ENCODE results near the gene CEP85L.
A peak's percentile ranks its signal among the peaks of the same experiment; 100 is the strongest.

Gene CEP85L

DNA sequence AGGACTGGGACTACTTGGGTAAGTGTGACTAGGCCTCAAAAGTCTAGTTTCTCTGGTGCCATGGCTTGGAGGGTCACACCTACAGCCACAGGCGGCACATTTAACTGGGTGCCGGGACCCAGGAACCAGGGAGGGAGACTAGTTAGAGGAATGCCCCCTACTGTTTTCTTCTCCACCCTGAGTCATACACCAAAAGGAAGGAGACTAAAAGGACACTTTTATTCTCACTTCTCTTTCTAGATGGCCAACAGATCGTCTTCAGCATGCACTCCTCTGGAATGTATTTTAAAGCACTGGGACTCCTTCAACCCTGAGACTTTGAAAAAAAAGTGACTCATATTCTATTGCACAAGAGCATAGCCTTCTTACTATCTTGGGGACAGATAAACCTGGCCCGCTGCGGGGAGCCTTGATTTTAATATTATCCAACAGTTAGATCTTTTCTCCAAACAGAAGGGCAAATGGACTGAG is 69.9 kb downstream of the CEP85L start:
- TF ChIP-seq CTCF (IDR thresholded peaks at IDR 0.05) = no peak

GRCh38 chr6:118580585-118581419 is 70.6 kb downstream of the CEP85L start:
- peak; percentile 76 for TF ChIP-seq CTCF (IDR thresholded peaks at IDR 0.05)

- TF ChIP-seq CTCF (IDR thresholded peaks at IDR 0.05) = no peak
Measured at GRCh38 chr6:118579786-118580185, 71.6 kb downstream of the CEP85L start.

GRCh38 chr6:118578617-118579016 is 72.8 kb downstream of the CEP85L start:
- no peak for TF ChIP-seq CTCF (IDR thresholded peaks at IDR 0.05)

- TF ChIP-seq CTCF (IDR thresholded peaks at IDR 0.05) = no peak
Measured at GRCh38 chr6:118577972-118578371, 73.4 kb downstream of the CEP85L start.

- TF ChIP-seq CTCF (IDR thresholded peaks at IDR 0.05) = no peak
Measured at GRCh38 chr6:118574051-118574865, 77.1 kb downstream of the CEP85L start.

GRCh38 chr6:118571121-118571520 is 80.3 kb downstream of the CEP85L start:
- no peak for TF ChIP-seq CTCF (IDR thresholded peaks at IDR 0.05)
